T-helper 9 cell (primary cell): ENCODE measurements around the gene FOXN3.

ENCODE experiments used
- DNase-seq: peaks from one replicate; pipeline ENCODE4 v3.0.0-alpha.2; 2020

The FOXN3 gene

DNA sequence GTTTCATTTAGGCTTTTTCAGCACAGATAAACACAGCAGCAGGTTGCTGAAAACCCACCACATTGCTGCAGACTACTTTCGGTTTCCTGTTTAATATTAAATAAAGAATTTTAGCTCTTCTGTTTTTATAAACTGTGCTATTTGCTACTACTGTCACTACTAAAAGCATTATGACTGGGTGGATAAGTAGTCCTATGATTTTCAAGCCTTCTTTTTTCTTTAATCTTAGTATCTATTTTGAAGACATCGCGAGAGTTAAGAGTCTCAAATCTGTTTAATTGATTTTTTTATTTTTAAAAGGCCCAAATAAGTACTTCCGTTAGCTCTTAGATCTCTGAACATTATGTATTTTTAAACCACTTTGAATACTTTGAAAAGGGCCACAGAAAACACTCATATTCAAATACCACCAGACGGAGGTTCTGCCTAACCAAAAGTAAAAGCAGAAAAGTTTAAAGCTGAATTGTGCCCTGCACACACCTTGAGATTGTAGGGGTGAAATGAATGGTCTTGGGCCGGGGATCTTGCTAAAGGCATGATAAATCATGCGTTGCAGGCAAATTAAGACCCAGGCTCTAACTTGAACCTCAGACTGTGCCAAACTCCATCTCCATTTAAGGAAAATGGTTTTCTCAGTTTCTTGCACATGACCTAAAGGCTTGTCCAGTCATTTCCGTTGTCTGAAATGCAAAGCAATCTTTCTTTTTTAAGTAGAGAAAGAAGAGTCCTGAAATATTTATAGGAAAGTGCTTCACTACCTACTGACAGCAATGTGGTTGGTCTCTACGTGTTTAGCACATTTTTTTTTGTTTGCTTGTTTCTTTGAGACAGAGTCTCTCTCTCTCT is 13.6 kb upstream of the FOXN3 start:
- no peak for DNase-seq

DNA sequence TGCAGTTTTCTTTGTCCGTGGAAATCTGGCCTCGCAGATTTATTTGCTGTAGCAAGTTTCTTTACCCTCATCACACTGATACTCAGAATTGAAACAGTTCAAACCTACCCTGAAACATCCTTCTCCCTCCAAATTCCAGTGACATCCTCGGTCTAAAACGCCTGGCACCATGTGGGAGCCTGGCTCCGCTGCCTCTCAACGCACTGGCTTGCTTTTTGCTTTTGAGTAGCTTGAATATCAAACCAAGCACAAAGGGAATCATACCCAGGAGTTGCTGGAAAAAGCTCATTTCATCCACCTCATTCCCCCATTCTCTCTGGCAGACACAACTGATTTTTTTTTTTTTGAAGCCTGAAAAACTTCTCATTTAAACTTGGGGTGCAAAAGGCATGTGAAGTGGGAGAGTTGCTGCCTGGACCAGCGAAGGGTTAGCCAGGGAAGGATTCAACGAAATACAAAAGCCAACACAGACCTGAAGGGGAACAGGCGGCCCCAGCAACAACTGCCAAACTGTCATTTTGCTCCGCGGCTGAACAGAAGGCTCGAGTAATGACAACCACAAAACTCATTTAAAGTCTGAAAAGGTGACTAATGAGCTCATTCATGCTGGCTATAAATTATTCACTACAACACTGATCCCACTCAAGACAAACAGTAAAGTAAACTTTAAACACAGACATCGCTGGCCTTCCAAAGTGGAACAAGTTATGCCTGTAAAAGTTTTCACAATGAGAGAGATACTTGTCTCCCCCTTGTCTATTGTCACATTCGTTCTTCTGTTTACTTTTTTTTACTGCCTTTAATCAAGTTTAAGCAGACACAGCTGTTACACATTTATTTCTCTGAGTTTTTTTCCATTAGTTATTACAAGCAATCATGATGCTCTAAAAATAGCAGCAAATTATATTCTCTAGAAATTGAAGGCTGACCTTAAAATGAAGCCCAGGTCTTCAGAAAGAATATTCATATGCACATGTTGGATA is 12.5 kb upstream of the FOXN3 start:
- DNase-seq, result no peak

DNA sequence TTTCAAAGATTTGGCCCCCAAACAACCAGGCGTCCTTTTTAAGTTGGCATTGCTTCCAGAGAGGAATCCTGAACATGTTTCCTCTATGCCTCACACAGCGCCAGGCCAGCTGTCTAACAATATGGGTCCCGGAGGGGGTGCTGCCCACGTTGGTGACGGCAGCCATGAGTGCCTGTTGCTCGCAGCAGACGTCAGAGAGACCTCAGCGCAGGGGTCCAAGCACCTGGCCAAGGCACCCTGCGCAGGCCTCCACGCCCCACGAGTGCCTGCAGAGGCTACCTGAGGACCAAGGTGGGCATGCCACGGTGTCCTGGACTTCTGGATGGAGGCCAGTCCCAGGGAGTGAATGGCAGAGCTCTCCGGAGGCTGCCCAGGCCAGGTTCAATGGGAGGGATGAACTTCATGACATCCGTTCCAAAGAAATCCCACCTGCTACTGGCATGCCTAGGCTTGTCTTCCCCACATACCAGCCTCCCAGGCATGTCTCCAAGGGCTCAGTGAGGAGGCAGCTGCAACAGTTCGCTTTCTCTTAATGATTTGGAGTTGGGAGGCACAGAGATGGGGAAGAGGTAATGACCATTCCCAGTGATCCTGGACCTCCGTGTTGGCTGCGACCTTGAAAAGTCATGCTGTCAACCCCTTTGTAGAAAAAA is 11.6 kb upstream of the FOXN3 start:
- no peak for DNase-seq

DNA sequence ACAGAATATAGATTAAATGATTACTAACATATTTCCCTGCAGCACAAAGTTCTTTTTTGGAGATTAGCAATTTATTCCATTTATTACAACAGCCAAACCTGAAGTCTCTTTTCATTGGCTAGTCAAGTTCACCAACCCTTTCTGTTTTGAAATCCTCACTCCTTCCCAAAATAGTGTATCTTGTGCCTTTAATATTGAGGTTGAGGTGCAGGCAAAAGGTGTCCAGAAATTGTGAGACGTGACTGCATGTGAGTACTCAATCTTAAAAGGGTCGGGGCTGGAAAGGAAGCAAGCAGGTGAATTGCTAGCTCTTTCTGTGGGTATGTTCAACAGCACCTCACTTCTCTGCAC is 11.1 kb upstream of the FOXN3 start:
- DNase-seq, result no peak

GRCh38 chr14:89427426-89428172 is 10.6 kb upstream of the FOXN3 start:
- no peak for DNase-seq

- DNase-seq, result no peak
These were observed 8.9 kb upstream of the FOXN3 start for GRCh38 chr14:89425931-89426330.

DNA sequence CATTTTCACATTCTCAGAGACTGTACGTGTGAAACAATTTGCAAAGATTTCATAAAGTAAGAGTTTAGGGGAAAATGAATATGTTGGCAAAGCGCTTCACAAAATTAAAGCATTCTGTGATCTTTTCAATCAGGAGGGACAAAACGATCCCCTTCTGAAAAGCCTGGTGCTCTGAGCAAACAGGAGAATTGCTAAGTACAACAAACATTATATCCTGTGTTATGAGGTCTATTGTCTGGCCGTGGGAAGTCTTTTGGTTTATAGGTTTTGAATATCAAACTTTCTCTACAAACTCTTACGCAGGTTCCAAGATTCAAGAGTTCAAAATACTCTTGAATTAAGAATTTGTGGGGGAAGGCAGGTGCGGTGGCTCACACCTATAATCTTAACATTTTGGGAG is 7.2 kb upstream of the FOXN3 start:
- DNase-seq, result no peak

DNA sequence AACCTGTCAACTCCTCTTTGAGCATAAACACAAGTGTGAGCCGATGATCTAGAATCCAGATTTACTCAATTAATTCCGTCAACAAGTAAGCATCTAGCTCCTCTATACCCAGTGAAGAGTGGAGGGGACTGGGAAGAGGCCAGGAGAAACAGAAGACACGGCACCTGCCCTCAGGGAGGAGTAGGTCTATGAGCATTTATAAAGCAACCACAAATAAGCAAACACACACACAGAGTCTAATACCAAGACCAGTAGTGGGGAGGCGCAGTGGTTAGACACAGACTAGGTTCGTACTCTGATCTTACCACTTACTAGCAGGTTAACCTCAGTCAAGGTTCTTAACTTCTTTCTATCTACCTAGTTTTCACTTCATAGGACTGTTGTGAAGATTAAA is 5.9 kb upstream of the FOXN3 start:
- DNase-seq, result no peak

GRCh38 chr14:89422181-89422951 is 5.3 kb upstream of the FOXN3 start:
- no peak for DNase-seq

DNA sequence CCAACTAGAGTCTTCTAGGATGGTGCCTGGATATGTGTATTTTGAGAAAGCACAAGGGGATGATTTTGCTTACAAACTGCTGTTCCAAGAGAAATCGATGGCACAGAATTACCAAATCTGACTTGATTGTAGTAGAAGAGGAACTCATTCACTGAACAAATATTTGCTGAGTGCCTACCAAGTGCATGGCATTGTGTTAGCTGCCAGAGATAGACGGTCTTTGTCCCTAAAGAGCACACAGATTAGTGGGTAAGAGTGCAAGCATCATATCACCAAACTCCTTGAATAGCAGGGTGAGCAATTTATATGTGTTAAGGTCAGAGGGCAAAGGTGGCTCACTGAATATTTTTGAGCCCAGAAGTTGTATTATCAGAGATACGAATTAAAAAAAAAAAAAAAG is 3.5 kb upstream of the FOXN3 start:
- DNase-seq, result no peak

- DNase-seq, result no peak
These were observed 3.0 kb upstream of the FOXN3 start for GRCh38 chr14:89419973-89420482.

GRCh38 chr14:89418976-89419375 is 1.9 kb upstream of the FOXN3 start:
- DNase-seq, result no peak

GRCh38 chr14:89418452-89418851 is 1.4 kb upstream of the FOXN3 start:
- no peak for DNase-seq

GRCh38 chr14:89417465-89418225 is 612 bp upstream of the FOXN3 start:
- DNase-seq, result peak; percentile 33

GRCh38 chr14:89416002-89416995 is 734 bp downstream of the FOXN3 start:
- peak; percentile 99 for DNase-seq

GRCh38 chr14:89415159-89415558 is 1.9 kb downstream of the FOXN3 start:
- DNase-seq, result no peak

GRCh38 chr14:89411976-89412375 is 5.1 kb downstream of the FOXN3 start:
- DNase-seq, result no peak

- DNase-seq, result no peak
These were observed 7.1 kb downstream of the FOXN3 start for GRCh38 chr14:89409961-89410360.

DNA sequence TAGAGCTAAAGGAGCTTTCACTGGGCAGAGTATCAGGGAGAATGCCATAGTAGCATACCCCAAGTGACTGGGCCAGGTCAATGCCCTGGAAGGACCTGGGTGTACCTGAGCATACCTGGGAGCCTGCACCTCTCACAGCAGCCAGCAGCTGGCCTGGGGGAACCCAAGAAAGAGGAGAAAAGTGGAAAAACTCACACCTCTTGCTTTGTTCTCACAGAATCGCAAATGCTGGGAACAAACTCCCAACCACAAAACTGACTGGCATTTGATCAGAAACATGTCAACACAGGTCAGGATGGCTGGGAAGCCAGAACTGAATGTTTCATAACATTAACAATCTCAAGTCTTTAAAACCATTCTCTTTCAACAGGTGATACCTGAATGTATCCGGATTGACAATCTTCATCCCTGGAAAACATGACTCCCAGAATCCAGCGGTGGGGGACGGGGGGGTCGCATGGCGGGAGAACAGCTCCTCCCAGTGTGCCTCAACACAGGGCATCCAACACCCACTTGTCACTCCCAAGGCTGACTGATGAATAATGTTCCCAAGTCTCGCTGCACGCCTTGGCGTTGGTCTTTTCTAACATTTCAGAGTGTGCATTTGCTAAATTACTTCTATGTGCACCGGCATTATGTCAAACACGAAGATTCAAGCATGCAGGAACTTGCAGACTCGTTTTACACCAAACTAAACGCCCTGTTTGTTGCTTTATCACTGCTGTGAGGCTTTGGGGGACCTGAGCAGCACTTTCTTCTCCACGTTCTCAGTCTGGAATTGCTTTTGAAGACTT is 7.9 kb downstream of the FOXN3 start:
- DNase-seq, result no peak
